DMS53 treated with DMSO at 0.1 percent for 48 hours (cell line): ENCODE results near the gene IFITM5.
"Not testable (repeated sequence)": the region's sequence is repeated elsewhere in the genome, so short reads cannot be mapped to it uniquely, and the experiment has no call there.

Experiments used
- DNase-seq: peaks from one replicate; lab custom pipeline; 2025; ENCODE audit not compliant: unreplicated experiment; lab: John Stamatoyannopoulos, UW

The IFITM5 gene

GRCh38 chr11:312092-312816, 12.9 kb upstream of the IFITM5 start:
- no peak for DNase-seq

- DNase-seq = not testable (repeated sequence)
Measured at GRCh38 chr11:311013-311748, 11.9 kb upstream of the IFITM5 start.

GRCh38 chr11:309979-310572, 10.8 kb upstream of the IFITM5 start:
- DNase-seq = not testable (repeated sequence)

GRCh38 chr11:308740-309665, 9.7 kb upstream of the IFITM5 start:
- DNase-seq = not testable (repeated sequence)

GRCh38 chr11:307766-308708, 8.7 kb upstream of the IFITM5 start, which contains the start of gene IFITM2:
Gene IFITM2 (plus strand): TSS chr11:307816. CDS start chr11:308193, 377 bp downstream.
- not testable (repeated sequence) for DNase-seq

GRCh38 chr11:306645-307371, 7.5 kb upstream of the IFITM5 start:
- DNase-seq = no peak

GRCh38 chr11:305844-306211, 6.5 kb upstream of the IFITM5 start:
- no peak for DNase-seq

GRCh38 chr11:304915-305843, 5.9 kb upstream of the IFITM5 start:
- DNase-seq = peak; percentile 56

GRCh38 chr11:304061-304506, 4.8 kb upstream of the IFITM5 start:
- no peak for DNase-seq

- DNase-seq = no peak
Measured at GRCh38 chr11:303363-303762, 4.0 kb upstream of the IFITM5 start.

GRCh38 chr11:299951-300735, 817 bp upstream of the IFITM5 start:
- DNase-seq = no peak

GRCh38 chr11:298406-299065, 790 bp downstream of the IFITM5 start:
- DNase-seq = no peak

- no peak for DNase-seq
Measured at GRCh38 chr11:297586-298405, 1.5 kb downstream of the IFITM5 start.

GRCh38 chr11:297051-297585, 2.2 kb downstream of the IFITM5 start:
- no peak for DNase-seq

GRCh38 chr11:296171-297050, 2.9 kb downstream of the IFITM5 start:
- DNase-seq = no peak
